Thymus (tissue), 11 donors: ENCODE results near the gene EIF3L. TPM values are rescaled to one million over a fixed set of nuclear protein-coding genes. Genes with fewer than 3 reads are reported as not detected.

Experiments
- DNase-seq, 9 donors: peaks; one replicate each; pipeline ENCODE4 v3.0.0-alpha.2; 2013; ENCODE audit warnings: low spot score in 9 of 9, low read depth in 6 of 9, missing footprints in 1 of 9
- H3K27ac ChIP-seq, 2 donors: one replicate each; pipeline ENCODE4 v1.5.1; 2013; ENCODE audit warnings: control low read depth in 1 of 2, low read depth in 1 of 2, low read length in 1 of 2, mild to moderate bottlenecking in 1 of 2, moderate library complexity in 1 of 2
- H3K27me3 ChIP-seq, 2 donors: one replicate each; pipeline ENCODE4 v1.5.1; 2013; ENCODE audit warnings: low read length in 1 of 2; ENCODE audit not compliant: control insufficient read depth in 2 of 2, insufficient read depth in 1 of 2
- H3K36me3 ChIP-seq, 2 donors: one replicate each; pipeline ENCODE4 v1.5.1; 2013; ENCODE audit warnings: low read length in 1 of 2, mild to moderate bottlenecking in 1 of 2, moderate library complexity in 1 of 2; ENCODE audit not compliant: control insufficient read depth in 2 of 2, insufficient read depth in 2 of 2
- H3K4me1 ChIP-seq, 2 donors: one replicate each; pipeline ENCODE4 v1.5.1; 2013; ENCODE audit warnings: low read length in 2 of 2; ENCODE audit not compliant: control insufficient read depth in 2 of 2, insufficient read depth in 2 of 2
- H3K4me3 ChIP-seq, 2 donors: one replicate each; pipeline ENCODE4 v1.5.1; 2013; ENCODE audit warnings: low read length in 2 of 2, control low read depth in 1 of 2, mild to moderate bottlenecking in 1 of 2
- H3K9me3 ChIP-seq, 2 donors: one replicate each; pipeline ENCODE4 v1.5.1; 2013; ENCODE audit warnings: low read length in 1 of 2, mild to moderate bottlenecking in 1 of 2; ENCODE audit not compliant: control insufficient read depth in 2 of 2, insufficient read depth in 1 of 2
- WGBS: extraction: QIAGEN DNeasy Blood & Tissue Kit; methylation state at CpG from one replicate; pipeline ENCODE4 v1.1.7; 2013; 5-methylcytosine and 5-hydroxymethylcytosine counted together
- polyA plus RNA-seq: library from polyadenylated mRNA; stranded (reverse); fragments of 200-250 nt; gene quantifications from one replicate; pipeline ENCODE4 v1.2.3, GENCODE V29; 2013
- total RNA-seq: library from RNA; stranded (reverse); fragments of 120-200 nt; gene quantifications from one replicate; pipeline ENCODE4 v1.2.4, GENCODE V29; 2013
- donor health status: healthy.

EIF3L gene
- total and polyA plus RNA-seq, 2 donors: 302 to 698 TPM

- WGBS: 6% methylated on average over 90 of the region's 90 CpGs
- peak in 5 of 9 donors; percentile 29 to 57 (median 39) for DNase-seq
- peak within 1 kb of the TSS; percentile 42 to 88 for H3K4me3 ChIP-seq
- no peaks in the 10 kb centered on the region for H3K27me3 ChIP-seq
- peaks cover 3 to 10% of the 10 kb centered on the region in 2 donors for H3K4me1 ChIP-seq
- peak within 1 kb of the TSS in 1 of 2 donors; percentile 72 for H3K27ac ChIP-seq
- H3K36me3 ChIP-seq: no peaks in the 10 kb centered on the region
- H3K9me3 ChIP-seq: no peaks in the 10 kb centered on the region
Observed at GRCh38 chr22:37905534-37906363, 56.5 kb downstream of the EIF3L start, which contains the start of gene MICALL1. Gene MICALL1, plus strand, starts transcription at chr22:37906297. Its CDS starts 126 bp downstream, at chr22:37906423.

DNA sequence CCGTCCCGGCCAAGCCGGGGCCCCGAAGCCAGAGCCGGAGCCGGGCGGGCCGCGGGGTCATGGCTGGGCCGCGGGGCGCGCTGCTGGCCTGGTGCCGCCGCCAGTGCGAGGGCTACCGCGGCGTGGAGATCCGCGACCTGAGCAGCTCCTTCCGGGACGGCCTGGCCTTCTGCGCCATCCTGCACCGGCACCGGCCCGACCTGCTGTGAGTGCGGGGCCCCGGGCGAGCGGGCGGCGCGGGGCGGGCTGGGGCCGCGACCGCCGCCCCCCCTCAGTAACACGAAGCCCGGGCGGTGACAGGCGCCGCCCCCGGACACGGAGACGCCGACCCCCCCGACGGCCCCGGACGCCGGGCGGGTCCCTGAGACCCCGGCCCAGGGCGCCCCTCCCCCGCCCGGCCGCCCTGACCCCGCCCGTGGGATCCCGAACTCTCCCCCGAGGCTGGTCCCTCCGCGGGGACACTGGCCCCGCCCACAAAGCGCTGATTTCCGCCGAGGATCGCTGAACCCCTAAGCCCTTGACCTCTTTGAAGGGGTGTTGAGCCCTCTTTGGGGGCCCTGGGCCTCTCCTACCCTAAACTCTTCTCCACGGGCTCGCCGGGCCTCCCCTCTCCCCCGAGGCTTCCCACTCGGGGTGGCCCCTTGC is 57.3 kb downstream of the EIF3L start:
- Histone ChIP-seq H3K27me3 (no peaks in the 10 kb centered on the region), H3K4me1 (peaks cover 3 to 10% of the 10 kb centered on the region in 2 donors), H3K4me3 (peak overlapping the region; percentile 42 to 88), H3K9me3 (no peaks in the 10 kb centered on the region), H3K27ac (peak overlapping the region in 1 of 2 donors; percentile 72), H3K36me3 (no peaks in the 10 kb centered on the region)
- 1% methylated on average over 75 of the region's 75 CpGs for WGBS
- DNase-seq: peak in 2 of 9 donors; percentile 30 to 35

GRCh38 chr22:37907036-37907954 is 58.1 kb downstream of the EIF3L start:
- Histone ChIP-seq H3K4me3 (peak overlapping the region; percentile 42 to 88), H3K9me3 (no peaks in the 10 kb centered on the region), H3K36me3 (peaks cover 0 to 5% of the 10 kb centered on the region in 2 donors), H3K4me1 (peaks cover 3 to 10% of the 10 kb centered on the region in 2 donors), H3K27ac (no peak overlapping the region), H3K27me3 (no peaks in the 10 kb centered on the region)
- DNase-seq: no peak
- WGBS: 81% methylated on average over 19 of the region's 19 CpGs

GRCh38 chr22:37909766-37910165 is 60.5 kb downstream of the EIF3L start:
- no peaks in the 10 kb centered on the region for H3K27me3 ChIP-seq
- H3K27ac ChIP-seq: no peak overlapping the region
- no peaks in the 10 kb centered on the region for H3K9me3 ChIP-seq
- WGBS: 96% methylated on average over 7 of the region's 7 CpGs
- H3K36me3 ChIP-seq: peaks cover 4 to 7% of the 10 kb centered on the region in 2 donors
- peaks cover 3 to 10% of the 10 kb centered on the region in 2 donors for H3K4me1 ChIP-seq
- no peak for DNase-seq
- no peak overlapping the region for H3K4me3 ChIP-seq

- H3K27ac ChIP-seq: no peak overlapping the region
- peaks cover 3 to 5% of the 10 kb centered on the region in 2 donors for H3K4me1 ChIP-seq
- DNase-seq: no peak
- 93% methylated on average over 15 of the region's 15 CpGs for WGBS
- H3K27me3 ChIP-seq: no peaks in the 10 kb centered on the region
- no peaks in the 10 kb centered on the region for H3K9me3 ChIP-seq
- no peak overlapping the region for H3K4me3 ChIP-seq
- H3K36me3 ChIP-seq: peaks cover 4 to 9% of the 10 kb centered on the region in 2 donors
Observed at GRCh38 chr22:37910890-37911672, 61.9 kb downstream of the EIF3L start.

DNA sequence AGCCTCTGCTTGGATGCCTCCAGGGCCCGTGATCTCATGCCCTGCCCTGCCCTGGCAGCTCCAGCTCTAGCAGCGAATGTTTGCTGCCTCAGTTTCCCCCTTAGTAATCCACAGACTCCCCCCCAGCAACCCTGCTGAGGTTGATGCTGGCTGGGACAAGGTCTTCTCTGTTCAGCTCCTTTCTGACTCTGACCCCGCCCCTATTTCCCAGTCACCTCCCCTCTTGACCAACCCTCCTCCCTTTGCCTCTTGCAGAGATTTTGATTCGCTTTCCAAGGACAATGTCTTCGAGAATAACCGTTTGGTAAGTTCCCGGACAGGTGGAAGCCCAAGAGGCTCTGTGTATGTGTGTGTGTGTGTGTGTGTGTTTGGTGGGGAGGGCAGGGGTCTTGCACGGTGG is 62.5 kb downstream of the EIF3L start:
- peaks cover 3 to 4% of the 10 kb centered on the region in 2 donors for H3K4me1 ChIP-seq
- peaks cover 7 to 15% of the 10 kb centered on the region in 2 donors for H3K36me3 ChIP-seq
- no peaks in the 10 kb centered on the region for H3K9me3 ChIP-seq
- no peaks in the 10 kb centered on the region for H3K27me3 ChIP-seq
- 97% methylated on average over 8 of the region's 8 CpGs for WGBS
- DNase-seq: no peak
- no peak overlapping the region for H3K4me3 ChIP-seq
- no peak overlapping the region for H3K27ac ChIP-seq

DNA sequence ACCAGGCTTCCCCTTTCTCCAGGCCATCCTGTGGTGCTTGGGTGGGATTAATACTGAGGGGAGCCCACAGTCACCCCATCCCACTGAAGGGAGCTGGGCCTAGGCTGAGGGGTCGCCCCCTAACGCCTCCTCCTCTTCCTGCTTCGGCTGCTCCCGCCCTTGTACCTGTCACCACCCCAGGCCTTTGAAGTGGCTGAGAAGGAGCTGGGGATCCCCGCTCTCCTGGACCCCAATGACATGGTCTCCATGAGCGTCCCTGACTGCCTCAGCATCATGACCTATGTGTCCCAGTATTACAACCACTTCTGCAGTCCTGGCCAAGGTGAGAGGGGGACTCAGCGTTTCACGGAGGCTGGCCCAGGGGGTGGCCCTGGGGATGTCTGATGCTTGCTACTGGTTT is 63.0 kb downstream of the EIF3L start:
- no peak for DNase-seq
- Histone ChIP-seq H3K36me3 (peaks cover 9 to 19% of the 10 kb centered on the region in 2 donors), H3K9me3 (no peaks in the 10 kb centered on the region), H3K27ac (no peak overlapping the region), H3K4me3 (no peak overlapping the region), H3K27me3 (no peaks in the 10 kb centered on the region), H3K4me1 (peaks cover 0 to 3% of the 10 kb centered on the region in 2 donors)
- 82% methylated on average over 8 of the region's 8 CpGs for WGBS

- H3K27ac ChIP-seq: no peak overlapping the region
- H3K27me3 ChIP-seq: no peaks in the 10 kb centered on the region
- DNase-seq: no peak
- peaks cover 0 to 1% of the 10 kb centered on the region in 2 donors for H3K4me1 ChIP-seq
- 94% methylated on average over 7 of the region's 7 CpGs for WGBS
- no peak overlapping the region for H3K4me3 ChIP-seq
- peaks cover 19 to 30% of the 10 kb centered on the region in 2 donors for H3K36me3 ChIP-seq
- H3K9me3 ChIP-seq: no peaks in the 10 kb centered on the region
Observed at GRCh38 chr22:37913233-37913721, 64.1 kb downstream of the EIF3L start.
